SIG-M5 treated with dmso at 0.1 percent for 504 hours (cell line): ENCODE data around the gene ZNF407.
A peak's percentile ranks its signal among the peaks of the same experiment; 100 is the strongest.
"Not testable (repeated sequence)": the region's sequence is repeated elsewhere in the genome, so short reads cannot be mapped to it uniquely, and the experiment has no call there.

ENCODE experiments used
- DNase-seq: peaks from one replicate; lab custom pipeline; 2025; ENCODE audit not compliant: unreplicated experiment; lab: John Stamatoyannopoulos, UW

ZNF407 gene

DNA sequence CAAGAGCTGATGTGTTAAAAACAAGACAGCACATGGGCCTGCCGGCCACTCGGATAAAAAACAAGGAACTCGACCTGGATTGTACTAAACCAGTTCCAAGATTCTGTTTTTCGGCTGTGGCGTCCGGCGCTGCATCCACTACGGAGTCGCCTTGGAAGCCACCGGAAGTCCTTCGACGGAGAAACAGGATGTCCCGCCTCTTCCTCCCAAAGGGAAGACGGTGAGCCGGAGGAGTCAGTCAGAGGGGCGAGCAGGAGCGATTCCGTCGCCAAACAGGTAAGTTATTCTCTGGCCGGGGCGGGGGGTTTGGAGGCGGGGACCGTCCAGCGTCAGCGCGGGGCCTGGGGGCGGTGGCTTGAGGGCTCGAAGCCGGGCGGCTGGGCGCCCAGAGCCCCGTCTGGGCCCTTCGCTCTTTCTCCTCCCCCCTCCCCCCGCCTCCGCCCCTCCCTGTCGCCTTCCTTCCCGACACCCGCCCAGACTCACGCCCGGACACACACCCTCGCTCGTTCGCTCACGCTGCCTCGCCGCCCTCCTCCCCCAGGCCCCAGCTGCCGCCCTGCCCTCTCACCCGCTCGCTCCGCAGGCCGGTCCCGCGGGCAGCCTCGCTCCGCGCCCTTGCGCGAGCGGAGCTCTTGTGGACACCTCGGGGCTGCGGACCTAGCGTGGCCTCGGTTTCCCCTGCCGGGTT, at the start of gene ZNF407:
Gene ZNF407 (plus strand): TSS at position 209 of the 688 bp plus-strand sequence. CDS start 33,150 bp downstream, outside the sequence.
- peak; percentile 85 for DNase-seq

DNA sequence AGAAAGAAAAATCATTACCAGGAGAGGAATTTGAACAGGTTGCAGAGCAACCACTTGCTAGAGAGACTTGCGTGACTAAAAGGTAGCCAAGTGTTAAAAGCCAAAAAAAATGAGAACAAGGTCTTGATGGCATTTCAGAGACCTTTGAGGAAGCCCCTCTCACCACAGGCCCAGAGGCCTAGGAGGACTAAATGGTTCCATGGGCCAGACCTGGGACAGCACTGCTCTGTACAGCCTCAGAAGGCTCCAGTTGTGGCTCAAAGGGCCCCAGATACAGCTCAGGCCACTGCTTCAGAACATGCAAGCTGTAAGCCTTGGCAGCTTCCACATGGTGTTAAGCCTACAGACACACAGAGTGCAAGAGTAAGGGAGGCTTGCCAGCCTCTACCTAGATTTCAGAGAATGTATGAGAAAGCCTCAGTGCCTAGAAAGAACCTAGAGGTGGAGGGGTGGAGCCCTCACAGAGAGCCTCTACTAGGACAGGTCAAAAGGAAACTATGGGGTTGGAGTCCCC, 48.0 kb upstream of the ZNF407 start:
- no peak for DNase-seq

GRCh38 chr18:74550886-74551285, 46.8 kb upstream of the ZNF407 start:
- no peak for DNase-seq

GRCh38 chr18:74551452-74551851, 46.2 kb upstream of the ZNF407 start:
- no peak for DNase-seq

DNA sequence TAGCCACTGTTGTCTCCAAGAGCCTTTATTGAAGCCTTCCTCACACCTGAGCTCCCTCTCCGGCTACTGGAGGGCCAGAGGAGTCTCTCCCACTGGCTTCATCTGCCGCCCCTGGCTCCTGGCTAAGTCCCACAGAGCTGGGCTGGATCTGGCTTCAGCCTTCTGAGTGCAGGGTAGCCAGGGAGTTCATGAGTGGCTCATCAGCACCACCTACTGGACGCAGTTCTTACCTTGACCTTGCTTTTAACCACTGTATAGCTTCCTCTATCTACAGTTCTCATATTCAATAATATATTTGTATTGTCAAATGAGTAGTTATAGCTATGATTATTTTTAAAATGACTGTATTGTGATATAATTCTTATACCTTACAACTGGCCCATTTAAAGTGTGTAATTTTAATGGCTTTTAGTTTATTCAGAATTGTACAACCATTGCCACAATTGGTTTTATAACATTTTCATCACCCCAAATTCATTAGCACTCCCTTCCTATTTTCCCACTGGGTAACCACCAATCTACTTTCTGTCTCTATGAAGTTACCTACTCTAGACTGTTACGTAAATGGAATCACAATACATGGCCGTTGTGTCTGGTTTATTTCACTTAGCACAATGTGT, 45.6 kb upstream of the ZNF407 start:
- DNase-seq: peak; percentile 84

GRCh38 chr18:74556126-74556525, 41.5 kb upstream of the ZNF407 start:
- no peak for DNase-seq

- no peak for DNase-seq
Measured at GRCh38 chr18:74558096-74558495, 39.6 kb upstream of the ZNF407 start.

DNA sequence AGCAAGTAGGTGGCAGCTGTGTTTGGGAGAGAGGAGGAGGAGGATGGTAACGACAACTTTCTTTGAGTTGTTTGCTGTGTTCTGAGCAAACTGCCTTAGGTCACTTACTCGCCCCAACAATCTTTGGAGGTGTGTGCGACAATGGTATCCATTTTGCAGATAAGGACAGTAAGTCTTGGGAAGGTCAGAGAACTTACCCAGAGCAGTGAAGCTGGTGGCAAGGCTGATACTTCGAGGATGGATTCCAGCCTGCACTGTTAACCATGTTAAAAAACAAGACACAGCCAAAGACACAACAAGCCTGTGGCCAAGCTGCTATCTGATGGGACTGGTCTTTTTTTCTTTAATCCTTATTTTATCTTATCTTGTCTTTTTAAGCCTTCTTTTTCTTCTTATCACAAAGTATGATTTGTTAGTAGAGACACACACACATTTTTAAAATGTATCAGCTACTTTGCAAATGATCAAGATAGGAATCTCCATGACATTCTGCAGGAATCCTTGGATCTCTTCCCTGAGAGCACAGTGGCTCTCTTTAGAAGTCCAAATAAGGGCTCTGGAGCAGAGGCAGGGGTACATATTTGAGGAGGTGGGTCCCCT, 35.4 kb upstream of the ZNF407 start:
- no peak for DNase-seq

DNA sequence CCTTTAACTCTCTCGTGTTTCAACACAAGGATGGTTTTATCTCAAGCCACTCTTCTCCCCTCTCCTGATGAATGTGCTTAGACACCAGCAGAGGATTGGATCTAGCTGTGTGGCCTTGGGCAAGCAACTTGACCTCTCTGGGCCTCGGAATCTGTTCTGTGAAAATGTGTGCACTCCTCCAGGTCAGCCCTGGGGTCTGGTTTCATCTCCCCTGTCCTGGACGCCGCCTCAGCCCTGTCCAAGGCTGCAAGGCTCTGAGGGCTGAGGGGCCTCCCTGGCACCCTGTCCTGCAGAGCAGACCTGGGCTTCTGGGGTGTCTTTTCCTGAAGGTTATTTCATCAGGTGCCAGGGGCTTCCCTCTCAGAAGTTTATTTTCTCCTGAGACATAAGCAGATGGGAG, 34.9 kb upstream of the ZNF407 start:
- no peak for DNase-seq

DNA sequence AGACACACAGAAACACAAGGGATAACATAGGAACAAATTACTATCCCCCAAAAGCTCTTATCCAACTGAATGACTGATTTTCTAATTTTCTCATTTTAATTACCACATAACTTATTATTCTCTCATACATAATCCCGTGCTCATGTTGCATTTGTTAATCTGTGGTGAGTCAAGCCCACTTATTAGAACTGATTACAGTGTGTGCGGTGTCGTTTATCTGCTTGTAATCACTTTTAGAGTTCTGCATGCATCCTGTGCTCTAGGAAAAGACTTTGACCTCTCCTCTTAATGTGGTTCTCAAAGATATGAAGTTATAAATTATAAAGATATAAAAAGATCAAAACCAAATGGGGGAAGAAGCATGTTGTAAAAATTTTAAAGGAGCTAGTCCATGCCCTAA, 33.7 kb upstream of the ZNF407 start:
- no peak for DNase-seq

GRCh38 chr18:74565164-74565563, 32.5 kb upstream of the ZNF407 start:
- not testable (repeated sequence) for DNase-seq

GRCh38 chr18:74565993-74566392, 31.7 kb upstream of the ZNF407 start:
- DNase-seq: not testable (repeated sequence)

- no peak for DNase-seq
Measured at GRCh38 chr18:74567822-74568221, 29.8 kb upstream of the ZNF407 start.

DNA sequence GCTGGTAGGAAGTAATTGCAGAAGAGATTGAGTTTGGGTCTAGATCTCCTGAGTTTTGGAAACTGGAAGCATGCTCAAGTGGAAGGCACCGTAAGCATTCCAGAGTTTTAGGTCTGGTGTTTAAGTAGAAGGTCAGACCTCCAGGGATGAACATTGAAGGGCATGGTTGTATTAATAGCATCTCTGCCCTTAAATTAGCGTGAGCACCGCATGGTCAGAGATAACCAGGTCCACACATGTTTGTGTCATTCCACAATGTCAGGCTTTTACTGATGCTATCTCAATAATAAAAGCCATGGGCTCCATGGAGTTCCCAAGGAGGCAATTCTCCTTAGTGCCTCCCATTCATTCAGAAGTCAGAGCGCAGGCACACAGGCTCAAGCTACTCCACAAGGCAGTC, 28.3 kb upstream of the ZNF407 start:
- no peak for DNase-seq

DNA sequence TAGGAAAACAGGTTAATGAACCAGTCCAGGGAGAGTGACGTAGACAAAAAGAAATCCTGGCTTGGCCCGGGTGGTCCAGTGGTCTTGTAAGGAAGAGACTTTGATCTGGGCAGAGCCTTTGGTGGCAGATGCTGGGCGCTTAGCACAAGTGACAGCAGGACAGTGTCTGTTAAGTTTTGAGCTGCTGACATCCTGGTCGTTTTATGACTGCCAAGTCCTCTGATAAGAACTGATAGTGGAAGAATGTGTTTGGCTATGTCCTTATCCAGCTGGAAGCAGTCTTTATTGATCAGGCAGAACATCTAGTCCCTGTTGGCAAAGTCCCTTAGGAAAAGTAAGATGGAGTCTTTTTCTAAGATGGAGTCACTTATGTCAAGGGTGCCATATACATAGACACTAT, 27.4 kb upstream of the ZNF407 start:
- DNase-seq: no peak

GRCh38 chr18:74571895-74572680, 25.6 kb upstream of the ZNF407 start:
- no peak for DNase-seq

DNA sequence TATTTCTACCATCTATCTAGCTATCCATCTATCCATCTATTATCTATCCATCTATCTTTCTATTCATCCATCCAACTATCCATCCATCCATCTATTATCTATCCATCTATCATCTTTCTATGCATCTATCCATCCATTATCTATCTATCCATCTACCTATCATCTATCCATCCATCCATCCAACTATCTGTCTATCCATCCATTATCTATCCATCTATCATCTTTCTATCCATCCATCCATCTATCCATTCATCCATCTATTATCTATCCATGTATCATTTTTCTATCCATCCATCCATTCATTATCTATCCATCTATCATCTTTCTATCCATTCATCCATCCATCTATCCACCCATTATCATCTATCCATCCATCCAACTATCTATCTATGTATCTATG, 24.6 kb upstream of the ZNF407 start:
- no peak for DNase-seq

DNA sequence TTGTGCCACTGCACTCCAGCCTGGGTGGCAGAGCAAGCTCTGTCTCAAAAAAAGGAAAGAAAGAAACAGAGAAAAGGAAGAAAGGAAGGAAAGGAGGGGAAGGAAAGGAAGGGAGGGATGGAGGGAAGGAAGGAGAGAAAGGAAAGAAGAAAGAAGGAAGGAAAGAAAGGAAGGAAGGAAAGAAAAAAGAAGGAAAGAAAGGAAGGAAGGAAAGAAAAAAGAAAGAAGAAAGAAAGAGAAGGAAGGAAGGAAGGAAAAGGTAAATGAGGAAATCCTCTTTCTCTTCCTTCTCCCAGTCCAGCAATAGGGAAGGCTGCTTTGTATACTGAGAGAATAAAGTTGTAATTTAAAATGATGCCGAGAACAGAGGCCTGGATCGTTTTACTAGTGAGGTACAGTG, 22.8 kb upstream of the ZNF407 start:
- no peak for DNase-seq

GRCh38 chr18:74577019-74577418, 20.7 kb upstream of the ZNF407 start:
- no peak for DNase-seq

DNA sequence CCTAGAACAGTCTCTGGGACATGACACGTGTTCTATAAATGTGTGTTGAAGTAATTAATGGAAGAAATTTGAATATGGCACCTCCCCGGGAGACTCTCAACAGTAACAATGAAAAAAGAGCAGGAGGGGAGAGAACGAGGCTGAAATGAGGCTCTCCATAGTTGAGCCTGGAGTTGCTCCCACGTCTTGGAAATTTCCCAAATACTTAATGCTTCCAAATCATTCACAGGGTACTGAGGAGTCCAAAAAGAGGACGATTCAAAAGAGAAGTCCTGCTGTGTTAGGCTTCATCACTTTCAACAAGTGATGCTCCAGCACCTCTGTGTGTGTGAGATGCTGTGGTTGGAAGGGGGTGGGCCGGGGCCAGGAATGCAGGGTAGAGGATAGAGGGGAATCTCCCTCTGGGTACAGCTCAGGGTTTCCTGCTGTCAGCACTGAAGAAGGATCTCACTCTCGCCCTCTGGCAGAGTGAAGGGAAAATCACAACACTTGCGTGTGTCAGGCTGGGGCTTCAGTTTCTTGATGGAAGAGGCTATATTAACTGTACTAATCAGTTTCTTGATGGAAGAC, 18.1 kb upstream of the ZNF407 start:
- DNase-seq: no peak

GRCh38 chr18:74582642-74583041, 15.0 kb upstream of the ZNF407 start:
- DNase-seq: peak; percentile 33
